Measurements from ENCODE around the gene SBNO1. TPM values are rescaled to one million over a fixed set of nuclear protein-coding genes. Genes with fewer than 3 reads are reported as not detected.
"Not testable (repeated sequence)": the region's sequence is repeated elsewhere in the genome, so short reads cannot be mapped to it uniquely, and the experiment has no call there.

Gene SBNO1
- polyA plus RNA-seq, 4 donors = 19.3 to 31.1 (median 30.0) TPM

DNA sequence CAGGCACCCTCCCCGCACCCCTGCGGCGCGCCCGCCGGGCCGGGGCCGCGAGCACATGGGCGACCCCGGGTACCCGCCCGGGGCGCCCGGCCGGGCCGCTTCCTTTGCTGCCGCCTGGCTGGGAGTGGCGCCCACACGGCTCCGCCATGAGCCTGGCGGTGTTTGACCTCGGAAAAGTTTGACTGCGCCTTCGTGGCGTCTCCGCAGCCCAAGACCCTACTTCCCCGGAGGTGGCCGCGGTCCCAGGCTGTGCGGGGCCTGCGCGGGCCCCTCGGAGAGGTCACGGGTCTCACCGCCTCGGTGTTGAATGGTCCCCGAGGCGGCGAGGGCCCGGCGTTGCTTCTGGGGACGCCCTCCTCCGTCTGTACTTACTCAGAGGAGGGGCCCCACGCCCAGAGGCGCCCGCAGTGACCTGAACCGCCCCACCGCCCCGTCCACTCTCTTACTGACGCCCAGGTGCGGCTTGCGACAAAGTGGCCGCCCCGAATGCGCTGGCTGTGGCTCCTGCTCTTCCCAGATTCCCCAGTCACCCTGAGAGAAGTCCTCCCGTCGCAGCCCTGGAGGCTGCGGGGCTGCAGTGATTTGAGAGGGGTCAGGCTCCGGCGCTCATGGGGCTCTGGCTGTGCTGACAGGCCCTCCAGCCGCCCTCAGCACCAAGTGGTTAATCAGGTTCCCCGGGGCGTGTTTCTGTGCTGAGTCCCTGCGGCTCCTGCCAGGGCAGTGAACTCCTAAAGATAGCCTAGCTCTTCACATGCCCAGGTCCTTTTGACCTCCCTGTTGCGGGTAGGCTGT is 25.1 kb upstream of the SBNO1 start:
- no peak for DNase-seq (ENCODE audit: low read depth in 4 of 4, low spot score in 3 of 4)

DNA sequence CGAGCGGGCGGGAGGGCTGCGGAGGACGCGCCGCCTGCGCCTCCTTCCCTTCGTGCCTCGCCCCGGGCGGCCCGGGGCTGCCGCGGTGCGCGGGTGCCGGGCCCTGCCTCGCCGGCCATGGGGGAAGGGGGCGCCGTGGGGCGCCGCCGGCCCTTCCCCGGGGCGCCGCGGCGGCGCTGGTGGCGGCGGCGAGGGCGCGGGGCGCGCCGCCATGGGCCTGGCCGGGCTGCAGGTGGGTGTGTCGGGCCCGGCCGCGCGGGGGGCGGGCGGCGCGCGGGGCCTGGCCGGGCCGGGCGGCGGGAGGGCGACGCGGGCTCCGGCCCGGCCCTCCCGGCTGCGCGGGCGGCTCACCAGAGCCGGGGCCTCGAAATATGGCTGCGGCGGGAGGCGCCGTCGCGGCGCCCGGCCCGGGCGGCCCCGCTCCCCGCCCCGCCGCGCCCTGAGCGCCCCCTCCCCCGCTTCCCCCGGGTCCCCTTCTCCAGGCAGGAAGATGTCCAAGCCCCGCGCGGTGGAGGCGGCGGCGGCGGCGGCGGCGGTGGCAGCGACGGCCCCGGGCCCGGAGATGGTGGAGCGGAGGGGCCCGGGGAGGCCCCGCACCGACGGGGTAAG is 24.4 kb upstream of the SBNO1 start:
- DNase-seq (ENCODE audit: low read depth in 4 of 4, low spot score in 3 of 4) = no peak

- peak in 2 of 4 donors; percentile 56 to 58 for DNase-seq (ENCODE audit: low read depth in 4 of 4, low spot score in 3 of 4)
Measured at GRCh38 chr12:123388177-123388950, 23.7 kb upstream of the SBNO1 start.

DNA sequence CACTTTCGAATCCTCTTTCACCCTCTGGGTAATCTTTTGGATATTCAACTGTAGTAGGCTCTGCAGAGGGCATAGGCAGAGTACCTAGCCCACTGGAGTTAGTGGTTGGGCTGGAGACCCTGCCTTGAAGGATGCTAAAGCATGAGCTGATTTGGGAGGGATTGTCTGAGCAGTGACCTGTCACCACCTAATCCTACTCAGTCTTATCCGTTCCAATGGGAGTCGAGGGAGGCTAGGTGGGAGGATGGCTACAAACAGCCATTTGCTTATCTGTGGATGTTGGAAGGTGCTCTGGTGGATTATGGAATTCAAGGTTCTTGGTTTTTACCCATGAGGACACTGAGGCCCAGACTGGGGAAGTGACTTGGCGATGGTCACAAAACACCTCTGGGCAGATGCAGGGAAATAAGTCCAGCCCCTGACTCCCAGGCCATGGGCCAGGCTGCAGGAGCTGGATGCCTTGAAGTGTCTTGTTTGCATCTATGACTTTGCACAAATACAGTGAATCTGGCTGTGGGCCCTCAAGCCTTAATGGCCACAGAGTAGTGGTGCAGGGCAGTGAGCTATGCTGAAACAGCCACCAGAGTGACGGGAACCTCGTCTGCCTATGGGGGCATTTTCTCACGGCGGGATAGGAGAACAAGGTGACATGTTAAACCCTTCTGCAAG is 23.0 kb upstream of the SBNO1 start:
- DNase-seq (ENCODE audit: low read depth in 4 of 4, low spot score in 3 of 4) = no peak

DNA sequence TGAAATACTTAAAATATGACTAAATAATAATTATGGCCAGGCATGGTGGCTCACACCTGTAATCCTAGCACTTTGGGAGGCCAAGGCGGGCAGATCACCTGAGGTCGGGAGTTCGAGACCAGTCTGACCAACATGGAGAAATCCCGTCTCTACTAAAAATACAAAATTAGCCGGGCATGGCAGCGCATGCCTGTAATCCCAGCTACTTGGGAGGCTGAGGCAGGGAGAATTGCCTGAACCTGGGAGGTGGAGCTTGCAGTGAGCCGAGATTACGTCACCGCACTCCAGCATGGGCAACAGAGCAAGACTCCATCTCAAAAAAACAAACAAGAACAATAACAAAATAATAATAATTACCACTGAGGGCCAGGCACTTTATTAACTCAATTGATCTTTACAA is 20.9 kb upstream of the SBNO1 start:
- not testable (repeated sequence) for DNase-seq (ENCODE audit: low read depth in 4 of 4, low spot score in 3 of 4)

GRCh38 chr12:123384994-123385376 is 20.3 kb upstream of the SBNO1 start:
- no peak for DNase-seq (ENCODE audit: low read depth in 4 of 4, low spot score in 3 of 4)

GRCh38 chr12:123384318-123384993 is 19.8 kb upstream of the SBNO1 start:
- DNase-seq (ENCODE audit: low read depth in 4 of 4, low spot score in 3 of 4) = no peak

GRCh38 chr12:123382684-123383083 is 18.0 kb upstream of the SBNO1 start:
- DNase-seq (ENCODE audit: low read depth in 4 of 4, low spot score in 3 of 4) = no peak

GRCh38 chr12:123379391-123379790 is 14.7 kb upstream of the SBNO1 start:
- DNase-seq (ENCODE audit: low read depth in 4 of 4, low spot score in 3 of 4) = no peak

- DNase-seq (ENCODE audit: low read depth in 4 of 4, low spot score in 3 of 4) = not testable (repeated sequence)
Measured at GRCh38 chr12:123372415-123372814, 7.8 kb upstream of the SBNO1 start.

DNA sequence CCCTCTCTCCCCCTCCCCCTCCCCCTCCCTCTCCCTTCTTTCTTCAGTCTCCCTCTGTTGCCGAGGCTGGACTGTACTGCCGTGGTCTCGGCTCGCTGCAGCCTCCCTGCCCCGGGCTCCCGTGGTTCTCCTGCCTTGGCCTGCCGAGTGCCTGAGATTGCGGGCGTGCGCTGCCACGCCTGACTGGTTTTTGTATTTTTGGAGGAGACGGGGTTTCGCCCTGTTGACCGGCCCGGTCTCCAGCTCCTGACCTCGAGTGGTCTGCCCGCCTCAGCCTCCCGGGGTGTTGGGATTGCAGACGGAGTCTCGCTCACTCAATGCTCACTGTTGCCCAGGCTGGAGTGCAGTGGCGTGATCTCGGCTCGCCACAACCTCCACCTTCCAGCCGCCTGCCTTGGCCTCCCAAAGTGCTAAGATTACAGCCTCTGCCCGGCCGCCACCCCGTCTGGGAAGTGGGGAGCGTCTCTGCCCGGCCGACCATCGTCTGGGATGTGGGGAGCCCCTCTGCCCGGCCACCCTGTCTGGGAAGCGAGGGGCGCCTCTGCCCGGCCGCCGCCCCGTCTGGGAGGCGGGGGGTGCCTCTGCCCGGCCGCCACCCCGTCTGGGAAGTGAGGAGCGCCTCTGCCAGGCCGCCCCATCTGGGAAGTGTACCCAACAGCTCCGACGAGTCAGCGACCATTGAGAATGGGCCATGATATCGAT is 7.2 kb upstream of the SBNO1 start:
- DNase-seq (ENCODE audit: low read depth in 4 of 4, low spot score in 3 of 4) = not testable (repeated sequence)

DNA sequence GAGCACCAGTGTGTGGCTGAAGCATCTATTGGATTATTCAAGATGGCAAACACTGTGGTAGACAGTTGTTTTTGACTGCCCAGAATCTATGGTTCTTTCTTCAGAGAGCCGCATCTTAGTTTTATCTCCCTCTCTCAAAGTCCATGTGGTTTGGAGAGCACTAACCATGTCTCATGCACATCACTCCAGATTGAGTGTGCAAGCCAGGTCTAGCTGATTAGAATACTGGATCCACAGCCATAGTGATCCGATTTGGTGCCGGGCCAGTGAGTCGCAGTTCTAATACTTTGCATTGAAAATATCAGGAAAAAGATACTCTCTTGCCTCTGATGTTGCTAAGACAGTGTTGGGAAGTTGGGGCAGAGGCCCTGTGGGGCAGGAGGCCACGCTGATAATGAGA is 4.6 kb upstream of the SBNO1 start:
- no peak for DNase-seq (ENCODE audit: low read depth in 4 of 4, low spot score in 3 of 4)

- not testable (repeated sequence) for DNase-seq (ENCODE audit: low read depth in 4 of 4, low spot score in 3 of 4)
Measured at GRCh38 chr12:123368431-123368830, 3.8 kb upstream of the SBNO1 start.

DNA sequence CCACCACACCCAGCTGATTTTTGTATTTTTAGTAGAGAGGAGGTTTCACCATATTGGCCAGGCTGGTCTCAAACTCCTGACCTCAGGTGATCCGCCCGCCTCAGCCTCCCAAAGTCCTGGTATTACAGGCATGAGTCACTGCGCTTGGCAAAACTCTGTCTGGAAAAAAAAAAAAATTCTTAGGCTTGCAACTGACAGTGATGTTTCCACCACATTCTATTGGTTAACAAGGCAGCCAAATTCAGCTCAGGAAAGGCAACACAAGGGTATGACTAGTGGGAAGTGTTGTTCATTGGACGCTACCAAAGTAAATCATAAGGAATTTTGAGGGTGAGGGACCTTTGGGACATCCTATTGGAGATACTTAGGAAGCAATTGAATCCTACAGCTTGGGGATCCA is 2.9 kb upstream of the SBNO1 start:
- DNase-seq (ENCODE audit: low read depth in 4 of 4, low spot score in 3 of 4) = no peak

DNA sequence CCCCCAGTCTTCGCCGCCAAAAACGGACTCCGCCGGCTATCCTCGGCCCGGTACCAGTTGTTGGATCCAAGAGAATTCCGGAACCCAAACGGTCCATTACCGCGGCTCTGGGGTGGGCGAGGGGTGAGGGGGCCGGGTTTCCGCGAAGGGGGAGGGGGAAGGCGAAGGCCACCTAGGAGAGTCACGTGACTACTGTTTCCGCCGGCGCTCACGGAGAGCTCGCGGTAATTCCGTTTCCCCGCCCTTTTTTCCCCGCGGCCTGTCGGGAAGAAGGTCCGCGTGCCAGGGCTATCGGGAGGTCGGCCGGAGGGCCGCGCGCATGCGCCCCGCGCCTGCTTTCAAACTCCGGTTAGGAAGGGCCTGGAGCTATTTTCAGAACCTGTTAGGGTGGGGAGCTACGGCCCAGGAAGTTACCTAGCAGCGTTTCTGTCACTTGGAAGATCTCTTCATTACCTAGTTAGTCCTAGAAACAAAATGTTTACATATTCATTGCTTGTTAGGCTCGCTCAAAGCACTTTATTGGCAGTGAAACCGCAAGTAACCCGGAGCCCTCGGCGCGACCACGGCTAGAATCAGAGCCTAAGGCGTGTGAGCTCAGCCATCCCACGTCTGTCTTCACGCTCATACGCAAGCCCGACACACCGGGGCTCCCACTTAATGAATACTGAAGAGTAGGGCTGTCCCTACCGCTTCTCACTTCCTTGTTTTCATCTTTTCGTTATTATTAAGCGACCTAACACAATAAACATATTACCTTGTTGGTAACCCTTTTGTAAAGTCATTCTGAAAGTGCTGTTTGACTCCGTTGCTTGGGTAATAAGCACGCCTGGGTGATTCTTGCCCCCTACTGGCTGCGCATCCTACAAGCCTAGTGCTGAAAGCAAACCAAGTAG is 624 bp upstream of the SBNO1 start:
- peak; percentile 96 to 98 (median 98) for DNase-seq (ENCODE audit: low read depth in 4 of 4, low spot score in 3 of 4)

DNA sequence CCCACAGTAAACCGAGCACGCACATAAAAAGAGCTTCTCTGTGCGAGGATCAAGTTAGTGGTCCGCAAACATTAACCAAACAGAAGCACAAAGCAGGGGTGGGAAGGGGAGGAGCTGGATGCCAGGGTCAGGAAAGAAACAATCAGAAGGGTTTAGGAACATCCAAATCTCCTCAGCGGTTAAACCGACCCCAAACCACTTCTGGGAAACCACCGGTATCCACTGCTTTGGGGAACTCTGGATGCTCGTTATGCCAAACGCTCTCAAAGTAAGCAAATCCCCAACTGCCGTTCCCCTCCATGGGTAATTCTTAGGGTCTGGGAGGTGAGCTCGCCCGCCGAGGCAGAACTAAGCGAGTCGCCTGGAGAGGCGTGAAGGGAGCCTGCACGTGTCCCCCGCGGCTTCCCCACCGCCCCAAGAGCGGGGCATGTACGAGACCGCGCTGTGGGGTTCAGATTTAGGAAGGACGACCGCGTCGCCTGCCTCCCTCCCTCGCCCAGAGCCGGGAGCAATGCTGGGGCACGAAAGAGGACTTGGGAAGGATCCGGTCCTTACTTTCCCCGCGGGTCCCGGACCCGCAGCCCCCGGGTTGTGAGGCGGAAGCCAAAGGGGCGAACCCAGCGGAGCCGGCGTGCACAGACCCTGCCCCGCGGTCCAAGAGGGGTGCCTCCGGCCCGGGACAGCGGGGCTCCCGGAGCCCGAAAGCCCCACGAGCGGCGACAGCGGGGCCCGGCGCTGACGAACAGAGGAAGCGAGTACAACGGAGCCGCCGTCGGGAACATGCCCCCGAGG is 711 bp downstream of the SBNO1 start:
- no peak for DNase-seq (ENCODE audit: low read depth in 4 of 4, low spot score in 3 of 4)

DNA sequence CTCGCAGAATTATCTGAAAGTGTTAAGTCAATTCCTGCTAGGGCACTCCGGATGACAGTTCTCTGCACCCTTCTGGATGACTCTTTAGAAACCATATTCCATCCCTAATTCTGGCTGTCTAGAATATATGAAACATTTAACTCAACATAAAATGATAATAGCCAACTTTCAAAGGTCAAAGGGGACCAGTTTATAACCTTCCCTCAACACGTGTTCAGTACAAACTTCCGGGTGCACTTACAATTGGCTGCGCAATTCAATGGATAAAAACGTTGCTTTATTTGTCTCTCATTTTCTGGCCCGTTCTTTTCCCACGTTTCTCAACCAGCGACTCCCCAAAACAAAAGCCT is 1.3 kb downstream of the SBNO1 start:
- DNase-seq (ENCODE audit: low read depth in 4 of 4, low spot score in 3 of 4) = no peak

DNA sequence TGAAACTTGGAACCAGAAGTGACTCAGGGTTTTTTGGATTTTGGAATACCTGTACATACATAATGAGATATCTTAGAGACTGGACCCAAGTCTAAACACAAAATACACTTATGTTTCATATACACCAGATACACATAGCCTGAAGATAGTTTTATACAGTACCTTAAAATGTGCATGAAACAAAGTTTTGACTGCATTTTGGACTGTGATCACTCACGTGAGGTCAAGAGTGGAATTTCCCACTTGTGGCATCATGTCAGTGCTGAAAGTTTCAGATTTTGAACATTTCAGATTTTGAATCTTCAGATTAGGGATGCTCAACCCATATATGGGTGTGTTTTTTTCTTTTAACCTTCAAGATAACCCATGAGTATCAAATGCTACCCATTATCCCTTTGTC is 6.6 kb downstream of the SBNO1 start:
- DNase-seq (ENCODE audit: low read depth in 4 of 4, low spot score in 3 of 4) = no peak

Measured in left renal pelvis (tissue), 4 donors.